Activated CD4-positive, alpha-beta T cell treated with anti-CD3 and anti-CD28 coated beads, Interleukin-2, amount 10 ng/mL, durations not matched to agents 24 days and 14 days (primary cell): ENCODE measurements around the gene OTOP2. TPM values are rescaled to one million over a fixed set of nuclear protein-coding genes. Genes with fewer than 3 reads are reported as not detected.

ENCODE experiments used
- DNase-seq: peaks from one replicate; pipeline ENCODE4 v3.0.0; 2022
- H3K27ac Mint-ChIP-seq: one replicate; pipeline ENCODE4 v1.8.0; 2022; ENCODE audit warnings: mild to moderate bottlenecking, mixed read lengths
- H3K27me3 Mint-ChIP-seq: one replicate; pipeline ENCODE4 v1.8.0; 2022; ENCODE audit warnings: mixed read lengths
- H3K36me3 Mint-ChIP-seq: one replicate; pipeline ENCODE4 v1.8.0; 2022; ENCODE audit warnings: low read depth, mild to moderate bottlenecking, mixed read lengths
- H3K4me1 Mint-ChIP-seq: one replicate; pipeline ENCODE4 v1.8.0; 2021; ENCODE audit warnings: mixed read lengths
- H3K4me3 Mint-ChIP-seq: one replicate; pipeline ENCODE4 v1.8.0; 2022; ENCODE audit warnings: mild to moderate bottlenecking, moderate library complexity, mixed read lengths
- H3K9me3 Mint-ChIP-seq: one replicate; pipeline ENCODE4 v1.8.0; 2021; ENCODE audit warnings: mixed read lengths
- intact Hi-C: fragments of 100-400 bp; cut with micrococcal nuclease; formaldehyde crosslinking; loops from one replicate; pipeline ENCODE4 v1.15.1; 2023
- total RNA-seq: library from RNA; stranded (reverse); gene quantifications from 2 replicates; pipeline ENCODE4 v1.2.3, GENCODE V29; 2022

Gene OTOP2
- total RNA-seq, 1 donor from 2014 or later = not detected

DNA sequence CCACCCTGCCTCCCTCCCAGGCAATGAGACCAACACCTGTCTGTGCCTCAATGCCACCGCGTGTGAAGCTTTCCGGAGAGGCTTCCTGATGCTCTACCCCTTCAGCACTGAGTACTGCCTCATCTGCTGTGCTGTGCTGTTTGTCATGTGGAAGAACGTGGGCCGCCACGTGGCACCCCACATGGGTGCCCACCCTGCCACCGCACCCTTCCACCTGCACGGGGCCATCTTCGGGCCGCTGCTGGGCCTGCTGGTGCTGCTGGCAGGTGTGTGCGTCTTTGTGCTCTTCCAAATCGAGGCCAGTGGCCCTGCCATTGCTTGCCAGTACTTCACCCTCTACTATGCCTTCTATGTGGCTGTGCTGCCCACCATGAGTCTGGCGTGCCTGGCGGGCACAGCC, 22.6 kb downstream of the OTOP2 start:
- intact Hi-C loops = no loop called here
- no peak overlapping the region for H3K4me3 Mint-ChIP-seq
- H3K27me3 Mint-ChIP-seq = peaks cover 10% of the 10 kb centered on the region
- H3K9me3 Mint-ChIP-seq = no peaks in the 10 kb centered on the region
- H3K4me1 Mint-ChIP-seq = no peaks in the 10 kb centered on the region
- H3K36me3 Mint-ChIP-seq = no peaks in the 10 kb centered on the region
- H3K27ac Mint-ChIP-seq = no peak overlapping the region
- DNase-seq = no peak

DNA sequence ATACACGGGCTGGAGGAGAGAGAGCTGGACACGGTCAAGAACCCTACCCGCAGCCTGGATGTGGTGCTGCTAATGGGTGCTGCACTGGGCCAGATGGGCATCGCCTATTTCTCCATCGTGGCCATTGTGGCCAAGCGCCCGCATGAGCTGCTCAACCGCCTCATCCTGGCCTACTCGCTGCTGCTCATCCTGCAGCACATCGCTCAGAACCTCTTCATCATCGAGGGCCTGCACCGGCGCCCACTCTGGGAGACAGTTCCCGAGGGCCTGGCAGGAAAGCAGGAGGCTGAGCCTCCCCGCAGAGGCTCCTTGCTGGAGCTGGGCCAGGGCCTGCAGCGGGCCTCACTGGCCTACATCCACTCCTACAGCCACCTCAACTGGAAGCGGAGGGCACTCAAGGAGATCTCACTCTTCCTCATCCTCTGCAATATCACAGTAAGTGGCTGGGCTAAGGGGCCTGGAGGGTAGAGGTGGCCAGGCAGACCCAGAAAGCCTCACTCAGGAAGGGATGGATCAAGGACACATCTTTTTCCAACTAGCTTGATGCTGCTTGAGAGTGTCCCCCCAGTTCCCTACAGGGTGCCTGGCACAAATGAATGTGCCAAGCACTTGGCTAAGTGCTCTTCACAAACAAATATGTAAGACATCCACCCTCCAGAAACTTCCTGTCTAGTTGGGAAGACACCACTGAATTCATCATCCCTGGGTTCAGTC, 23.1 kb downstream of the OTOP2 start:
- H3K9me3 Mint-ChIP-seq = no peaks in the 10 kb centered on the region

DNA sequence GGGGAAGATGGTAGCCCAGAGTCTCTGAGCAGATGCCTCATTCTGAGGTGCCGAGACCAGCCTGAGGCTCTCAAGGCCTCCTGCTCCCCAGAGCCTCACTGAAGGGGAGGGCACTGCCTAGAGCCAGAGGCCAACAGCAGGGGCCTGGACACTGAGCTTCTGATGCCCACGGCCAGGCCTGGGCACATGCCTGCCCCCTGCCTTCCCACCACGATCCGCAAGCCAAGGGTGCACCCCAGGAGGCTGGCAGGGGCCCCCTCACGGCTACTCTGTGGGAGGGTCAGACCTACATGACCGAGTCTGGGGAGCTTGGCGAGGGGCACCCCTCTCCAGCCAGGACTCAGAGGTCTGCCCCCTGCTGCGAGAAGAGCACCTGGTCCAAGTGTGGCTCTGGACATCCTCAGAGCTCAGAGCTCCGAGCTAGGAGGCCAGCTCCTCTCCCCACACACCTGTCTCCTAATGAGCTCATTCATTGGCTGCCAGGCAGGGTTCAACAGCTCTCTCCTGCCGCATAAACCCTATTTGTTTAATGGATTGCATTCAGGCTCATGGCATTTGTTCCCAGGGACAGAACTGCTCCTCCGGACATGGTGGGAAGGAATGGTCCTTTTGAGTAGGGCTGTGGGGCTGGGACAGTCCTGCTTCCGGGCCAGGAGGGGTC, 25.5 kb downstream of the OTOP2 start:
- Mint-ChIP-seq H3K9me3 (no peaks in the 10 kb centered on the region), H3K27me3 (peaks cover 10% of the 10 kb centered on the region), H3K36me3 (no peaks in the 10 kb centered on the region), H3K4me3 (no peak overlapping the region), H3K4me1 (no peaks in the 10 kb centered on the region), H3K27ac (no peak overlapping the region)
- intact Hi-C loops = no loop called here
- no peak for DNase-seq

More for the DNA sequence above, 23.1 kb downstream of the OTOP2 start:
- Mint-ChIP-seq H3K4me3 (no peak overlapping the region), H3K27ac (no peak overlapping the region), H3K27me3 (peaks cover 10% of the 10 kb centered on the region), H3K4me1 (no peaks in the 10 kb centered on the region), H3K36me3 (no peaks in the 10 kb centered on the region)
- intact Hi-C loops = no loop called here
- DNase-seq = no peak

DNA sequence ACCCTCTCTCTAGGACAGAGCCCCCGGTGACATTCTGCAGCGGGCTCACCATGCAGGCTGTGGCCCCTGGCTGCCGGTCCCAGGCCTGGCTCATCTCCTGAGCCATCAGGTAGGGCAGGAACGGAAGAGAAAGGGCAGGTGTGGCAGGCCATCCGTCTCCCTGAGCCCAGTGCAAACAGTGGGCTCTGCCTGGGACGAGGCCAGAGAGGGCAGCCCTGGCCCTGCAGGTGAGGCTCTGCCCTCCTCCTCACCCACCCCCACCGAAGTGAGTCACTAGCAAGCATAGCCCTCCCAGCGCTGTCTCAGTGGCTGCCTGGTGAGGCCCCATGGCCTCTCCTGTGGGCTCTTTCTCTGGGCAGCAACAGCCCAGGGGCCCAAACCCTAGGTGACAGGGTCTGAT, 26.1 kb downstream of the OTOP2 start:
- Mint-ChIP-seq H3K4me1 (no peaks in the 10 kb centered on the region), H3K27ac (no peak overlapping the region), H3K4me3 (no peak overlapping the region), H3K27me3 (peaks cover 8% of the 10 kb centered on the region), H3K36me3 (no peaks in the 10 kb centered on the region), H3K9me3 (no peaks in the 10 kb centered on the region)
- intact Hi-C loops = no loop called here
- no peak for DNase-seq

DNA sequence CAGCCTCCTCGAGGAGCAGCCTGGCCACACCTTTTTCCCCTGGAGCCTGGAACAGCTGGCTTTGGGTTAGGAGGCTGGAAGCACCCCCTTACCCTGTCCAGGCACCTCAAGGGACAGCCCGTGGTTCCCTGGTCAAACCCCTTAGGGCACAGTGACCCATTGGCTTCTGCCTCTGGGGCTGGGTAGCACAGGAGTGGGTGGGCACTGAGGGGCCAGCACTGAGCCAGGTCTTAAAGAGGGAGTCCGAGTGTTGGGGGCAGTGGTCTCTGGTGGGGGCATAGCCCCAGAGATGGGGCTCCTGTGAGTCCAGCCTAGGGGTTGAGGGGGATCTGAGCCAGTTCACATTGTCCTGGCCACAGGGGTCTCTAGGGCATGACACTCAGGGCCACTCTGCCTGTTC, 27.0 kb downstream of the OTOP2 start:
- Mint-ChIP-seq H3K27ac (no peak overlapping the region), H3K27me3 (peaks cover 3% of the 10 kb centered on the region), H3K4me3 (no peak overlapping the region), H3K36me3 (no peaks in the 10 kb centered on the region), H3K9me3 (no peaks in the 10 kb centered on the region), H3K4me1 (no peaks in the 10 kb centered on the region)
- no peak for DNase-seq
- intact Hi-C loops = no loop called here

DNA sequence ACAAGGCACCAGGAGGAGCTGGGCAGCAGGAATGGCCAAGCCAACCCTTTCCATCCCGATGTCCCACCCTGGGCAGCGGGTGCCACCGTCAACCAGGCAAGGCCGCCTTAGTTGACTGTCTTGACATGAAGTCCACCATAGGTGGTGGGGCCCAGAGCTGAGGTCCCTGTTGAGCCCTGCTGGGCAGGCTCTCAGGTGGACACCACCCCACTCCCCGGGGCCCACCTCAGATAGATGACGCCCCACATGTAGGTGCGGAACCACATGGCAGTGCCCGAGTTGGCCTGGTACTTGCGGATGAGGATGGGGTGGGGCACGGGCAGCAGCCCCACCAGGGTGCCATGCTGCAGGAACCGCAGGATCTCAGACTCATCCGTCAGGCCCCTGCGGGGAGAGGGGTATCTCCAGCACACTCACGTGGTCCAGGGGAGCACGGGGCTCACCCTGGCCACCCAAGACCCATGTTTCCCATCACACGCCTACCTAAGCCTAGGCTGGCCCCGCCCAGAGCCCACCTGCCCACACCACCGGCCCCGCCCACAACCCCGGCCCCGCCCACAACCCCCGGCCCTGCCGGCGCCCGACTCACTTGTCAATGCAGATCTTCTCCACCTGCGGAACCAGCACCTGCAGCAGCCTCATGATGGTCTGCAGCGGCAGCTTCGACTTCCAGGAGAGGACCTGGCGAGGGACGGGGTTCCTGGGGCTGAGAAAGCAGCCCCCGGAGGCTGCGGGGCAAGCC, 27.8 kb downstream of the OTOP2 start:
- Mint-ChIP-seq H3K4me1 (no peaks in the 10 kb centered on the region), H3K9me3 (no peaks in the 10 kb centered on the region), H3K4me3 (no peak overlapping the region), H3K27ac (no peak overlapping the region), H3K27me3 (peaks cover 5% of the 10 kb centered on the region), H3K36me3 (no peaks in the 10 kb centered on the region)
- intact Hi-C loops = no loop called here
- no peak for DNase-seq

DNA sequence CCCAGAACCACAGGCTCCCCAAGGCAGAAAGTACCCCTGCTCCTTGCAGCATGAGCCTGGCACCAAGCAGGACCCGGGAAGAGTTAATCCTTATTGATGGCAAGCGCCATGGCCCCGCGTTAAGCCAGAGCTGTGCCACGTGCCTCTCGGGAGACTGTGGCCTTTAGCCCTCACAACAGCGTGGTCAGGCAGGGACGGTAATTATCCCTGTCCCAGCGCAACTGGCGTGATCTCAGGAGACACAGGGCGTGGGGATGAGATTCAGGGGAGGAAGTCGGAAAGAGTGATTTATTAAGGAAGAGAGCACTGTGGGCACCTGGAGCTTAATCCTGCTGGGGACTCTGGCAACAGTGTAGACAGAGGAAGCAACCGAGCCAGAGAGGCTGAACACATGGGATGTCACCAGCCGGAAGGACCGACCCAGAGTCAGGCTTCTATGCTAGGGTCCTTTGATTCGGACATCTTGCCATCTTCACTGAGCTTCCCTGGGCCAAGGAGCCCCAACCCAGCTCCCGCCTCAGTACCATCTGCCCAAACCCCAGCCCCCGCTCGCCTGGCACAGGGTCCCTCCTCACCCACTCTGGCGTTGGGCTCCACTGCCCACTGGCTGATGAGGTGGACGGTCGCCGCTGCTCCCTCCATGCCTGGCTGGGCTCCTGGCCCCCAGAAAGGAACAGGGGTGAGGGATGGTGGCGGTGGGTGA, 28.5 kb downstream of the OTOP2 start:
- Mint-ChIP-seq H3K4me3 (no peak overlapping the region), H3K4me1 (no peaks in the 10 kb centered on the region), H3K36me3 (no peaks in the 10 kb centered on the region), H3K27me3 (peaks cover 5% of the 10 kb centered on the region), H3K9me3 (no peaks in the 10 kb centered on the region), H3K27ac (no peak overlapping the region)
- no peak for DNase-seq
- intact Hi-C loops = no loop called here

DNA sequence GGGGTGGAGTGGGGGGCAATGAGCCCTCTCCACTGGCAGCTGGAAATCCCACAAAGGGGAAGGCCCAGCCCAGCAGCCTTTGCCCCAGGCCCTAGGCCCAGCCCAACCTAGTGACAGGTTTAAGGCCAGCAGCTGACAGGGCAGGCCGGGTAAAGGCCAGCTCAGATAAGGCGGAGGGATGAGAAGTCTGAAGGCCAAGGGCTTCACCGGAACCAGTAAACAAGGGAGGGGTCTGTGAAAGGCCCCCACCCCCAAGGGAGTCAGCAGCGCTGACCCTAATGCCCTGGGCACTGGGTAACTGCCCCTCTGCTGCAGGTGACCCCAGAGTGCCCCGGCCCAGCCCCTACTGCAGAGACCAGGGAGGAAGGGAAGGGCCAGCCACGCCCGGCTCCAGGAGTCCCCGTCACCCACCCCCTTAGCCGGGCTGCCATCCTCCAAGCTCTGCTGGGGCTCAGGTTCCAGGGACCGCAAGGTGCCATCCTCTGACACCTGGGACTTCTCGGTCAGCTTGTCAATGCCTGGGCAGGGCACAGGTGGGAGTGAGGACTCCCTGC, 29.1 kb downstream of the OTOP2 start:
- Mint-ChIP-seq H3K4me3 (no peak overlapping the region), H3K4me1 (no peaks in the 10 kb centered on the region), H3K27me3 (peaks cover 6% of the 10 kb centered on the region), H3K27ac (no peak overlapping the region), H3K36me3 (no peaks in the 10 kb centered on the region), H3K9me3 (no peaks in the 10 kb centered on the region)
- intact Hi-C loops = no loop called here
- no peak for DNase-seq

DNA sequence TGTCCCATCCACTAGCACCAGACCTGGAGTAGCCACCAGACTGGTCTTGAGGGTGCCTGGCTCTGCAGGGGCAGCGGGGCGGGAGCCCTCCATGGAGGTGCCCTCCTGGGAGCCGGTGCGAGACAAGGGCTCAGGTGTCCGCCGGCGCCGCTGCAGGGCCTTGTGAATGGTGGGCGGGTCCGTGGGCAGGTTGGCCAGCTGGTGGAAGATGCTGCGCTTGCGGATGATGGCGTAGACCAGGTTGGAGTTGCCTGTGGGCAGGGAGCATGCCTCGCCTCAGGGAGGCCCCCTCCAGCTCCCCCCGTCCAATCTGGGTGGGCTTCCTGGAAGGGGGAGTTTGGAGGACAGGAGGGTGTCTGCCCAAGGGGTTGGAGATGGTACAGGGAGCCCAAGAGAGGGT, 30.0 kb downstream of the OTOP2 start:
- H3K9me3 Mint-ChIP-seq = no peaks in the 10 kb centered on the region
- H3K4me1 Mint-ChIP-seq = no peaks in the 10 kb centered on the region
- no peak for DNase-seq
- H3K27me3 Mint-ChIP-seq = peaks cover 7% of the 10 kb centered on the region
- intact Hi-C loops = no loop called here
- H3K4me3 Mint-ChIP-seq = no peak overlapping the region
- no peaks in the 10 kb centered on the region for H3K36me3 Mint-ChIP-seq
- H3K27ac Mint-ChIP-seq = no peak overlapping the region

DNA sequence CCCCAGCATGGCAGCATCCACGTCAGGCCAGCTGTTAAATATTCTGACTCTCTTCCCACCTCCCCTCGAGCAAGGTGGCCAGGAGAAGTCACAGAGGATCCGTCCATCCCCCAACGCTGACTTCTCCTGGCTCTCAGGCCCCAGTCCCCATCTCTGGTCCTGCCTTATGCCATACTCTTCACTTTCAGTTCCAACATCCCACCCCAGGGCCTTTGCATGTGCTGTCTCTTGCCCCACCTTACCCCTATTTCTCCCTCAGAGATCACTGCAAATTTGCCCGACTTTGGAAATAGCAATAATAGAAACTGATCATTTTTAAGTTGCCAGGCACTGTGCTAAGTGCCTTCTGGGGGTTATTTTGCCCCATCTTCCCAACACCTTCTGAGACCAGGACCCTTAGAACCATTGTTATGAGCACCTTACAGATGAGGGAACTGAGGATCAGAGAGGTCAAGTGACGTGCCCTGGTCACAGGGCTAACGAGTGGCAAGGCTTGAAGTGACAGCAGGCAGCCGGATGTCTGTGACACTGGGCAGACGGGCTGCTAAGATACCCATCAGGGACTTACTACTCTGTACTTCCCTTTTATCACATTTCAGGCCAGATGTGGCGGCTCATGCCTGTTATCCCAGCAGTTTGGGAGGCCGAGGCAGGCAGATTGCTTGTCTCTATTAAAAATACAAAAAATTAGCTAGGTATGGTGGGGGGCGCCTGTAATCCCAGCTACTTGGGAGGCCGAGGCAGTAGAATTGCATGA, 30.8 kb downstream of the OTOP2 start:
- Mint-ChIP-seq H3K27ac (no peak overlapping the region), H3K4me3 (no peak overlapping the region), H3K27me3 (peaks cover 10% of the 10 kb centered on the region), H3K9me3 (no peaks in the 10 kb centered on the region), H3K4me1 (no peaks in the 10 kb centered on the region), H3K36me3 (no peaks in the 10 kb centered on the region)
- no peak for DNase-seq
- intact Hi-C loops = no loop called here

DNA sequence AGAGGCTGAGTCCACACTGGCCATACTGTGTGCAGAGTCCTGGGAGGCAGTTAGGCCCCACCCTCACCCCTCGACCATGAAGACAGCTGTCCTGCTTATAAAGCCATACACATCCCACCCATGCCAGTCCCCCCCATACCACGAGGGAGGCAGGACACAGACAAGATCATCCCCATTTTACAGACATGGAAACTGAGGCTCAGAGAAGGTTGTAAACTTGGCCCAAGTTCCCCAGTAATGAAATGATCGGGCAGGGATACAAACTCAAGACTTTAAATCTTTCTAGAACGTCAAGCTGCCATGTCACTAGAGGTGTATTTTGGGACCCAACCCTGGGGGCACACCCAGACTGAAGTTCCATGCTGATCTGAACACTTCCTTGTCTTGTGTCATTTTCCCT, 32.0 kb downstream of the OTOP2 start:
- H3K9me3 Mint-ChIP-seq = no peaks in the 10 kb centered on the region
- no peak for DNase-seq
- H3K4me1 Mint-ChIP-seq = peaks cover 4% of the 10 kb centered on the region
- no peaks in the 10 kb centered on the region for H3K36me3 Mint-ChIP-seq
- H3K27me3 Mint-ChIP-seq = peaks cover 16% of the 10 kb centered on the region
- no peak overlapping the region for H3K4me3 Mint-ChIP-seq
- intact Hi-C loops = no loop called here
- H3K27ac Mint-ChIP-seq = no peak overlapping the region

DNA sequence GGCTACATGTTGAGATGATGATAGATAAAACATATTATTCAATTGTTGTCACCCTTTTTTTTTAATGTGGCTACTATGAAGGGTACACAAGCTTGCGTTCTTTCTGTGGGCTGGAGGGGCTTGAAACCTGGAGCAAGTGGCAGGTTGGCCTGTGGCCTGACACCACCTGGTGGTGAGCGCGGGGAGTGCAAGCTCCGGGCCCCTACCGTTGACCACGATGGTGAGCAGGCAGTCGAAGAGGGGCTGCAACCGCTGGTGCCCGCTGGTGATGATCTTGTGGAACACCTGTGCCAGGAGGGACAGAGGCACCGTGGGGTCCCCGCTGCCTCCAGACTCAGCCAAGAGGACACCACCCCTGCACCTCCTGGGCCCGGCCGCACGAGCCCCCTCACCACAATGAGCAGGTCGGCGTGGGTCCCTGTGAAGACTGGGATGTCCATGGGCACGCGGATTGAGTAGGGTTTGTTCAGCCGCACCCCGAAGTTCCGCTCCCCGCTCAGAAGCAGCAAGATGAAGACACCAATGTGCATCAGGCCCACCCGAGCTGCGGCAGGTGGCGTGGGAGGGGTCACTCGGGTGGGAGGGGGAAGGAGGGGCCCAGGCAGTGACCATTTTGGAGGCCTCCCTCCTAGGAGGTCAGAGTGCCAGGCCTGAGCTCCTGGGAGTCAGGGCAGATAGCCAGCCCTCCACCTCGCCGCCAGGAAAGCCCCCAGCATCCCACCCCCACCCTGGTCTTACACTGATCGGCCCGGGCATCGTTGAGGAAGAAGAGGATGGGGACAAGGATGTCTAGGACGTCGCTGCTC, 34.1 kb downstream of the OTOP2 start:
- intact Hi-C loops = no loop called here
- Mint-ChIP-seq H3K27ac (no peak overlapping the region), H3K9me3 (no peaks in the 10 kb centered on the region), H3K4me3 (no peak overlapping the region), H3K4me1 (peaks cover 8% of the 10 kb centered on the region), H3K36me3 (no peaks in the 10 kb centered on the region), H3K27me3 (peaks cover 16% of the 10 kb centered on the region)
- DNase-seq = peak; percentile 95
